Activated CD4-positive, alpha-beta T cell treated with anti-CD3 and anti-CD28 coated beads, Interleukin-10, Interleukin-2, amounts not matched to agents 100 ng/mL and 50 ng/mL, durations not matched to agents 16 hours and 8 hours (primary cell): ENCODE results near the gene CROCC.
"Not testable (repeated sequence)": the region's sequence is repeated elsewhere in the genome, so short reads cannot be mapped to it uniquely, and the experiment has no call there.

Source experiments
- DNase-seq: peaks from one replicate; pipeline ENCODE4 v3.0.0-alpha.2; 2020

The CROCC gene

DNA sequence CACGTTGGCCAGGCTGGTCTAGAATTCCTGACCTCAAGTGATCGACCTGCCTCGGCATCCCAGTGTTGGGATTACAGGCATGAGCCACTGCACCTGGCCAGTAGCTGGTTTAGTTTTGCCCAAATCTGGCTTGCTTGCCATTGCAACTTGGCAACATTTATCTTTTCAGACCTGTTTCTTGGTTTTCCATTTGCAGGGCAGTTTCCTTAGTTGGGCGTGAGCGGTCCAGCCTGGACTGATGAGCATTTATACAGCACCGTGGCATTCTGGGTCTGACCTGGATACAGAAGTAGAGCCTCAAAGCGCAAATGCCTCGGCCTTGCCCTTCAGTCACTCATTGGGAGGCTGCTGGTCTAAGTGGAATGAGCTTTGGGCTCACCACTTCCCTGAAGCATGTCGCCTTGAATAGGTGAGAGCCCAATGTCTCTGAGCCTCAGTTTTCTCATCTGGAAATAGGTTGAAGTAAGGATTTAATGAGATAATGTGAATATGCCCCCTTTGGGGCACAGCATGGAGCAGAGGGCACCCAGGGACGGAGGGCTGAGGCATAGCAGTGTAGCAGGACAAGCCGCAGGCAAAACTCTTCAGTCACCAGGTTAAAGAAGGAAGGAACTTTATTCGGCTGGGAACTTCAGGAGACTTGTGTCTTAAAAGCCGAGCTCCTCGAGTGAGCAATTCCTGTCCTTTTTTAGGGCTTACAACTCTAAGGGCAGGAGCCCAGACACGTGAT lies 2.6 kb upstream of the CROCC start:
- DNase-seq: not testable (repeated sequence)

DNA sequence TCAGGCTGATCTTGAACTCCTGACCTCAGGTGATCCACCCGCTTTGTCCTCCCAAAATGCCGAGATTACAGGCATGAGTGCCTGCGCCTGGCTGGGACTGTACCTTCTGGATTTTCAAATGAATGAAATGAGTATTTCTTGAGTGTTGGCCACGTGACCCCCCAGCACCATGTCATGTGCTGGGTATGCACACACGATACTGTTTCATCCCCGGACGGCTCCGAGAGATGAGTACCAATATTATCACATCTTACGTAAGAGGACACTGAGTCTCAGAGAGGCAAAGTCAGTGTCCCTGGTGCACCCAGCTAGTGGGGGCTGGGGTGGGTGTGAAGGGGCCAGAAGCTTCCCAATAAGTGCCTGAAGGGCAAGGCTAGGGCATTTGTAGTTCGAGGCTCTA lies 780 bp upstream of the CROCC start:
- DNase-seq: no peak

DNA sequence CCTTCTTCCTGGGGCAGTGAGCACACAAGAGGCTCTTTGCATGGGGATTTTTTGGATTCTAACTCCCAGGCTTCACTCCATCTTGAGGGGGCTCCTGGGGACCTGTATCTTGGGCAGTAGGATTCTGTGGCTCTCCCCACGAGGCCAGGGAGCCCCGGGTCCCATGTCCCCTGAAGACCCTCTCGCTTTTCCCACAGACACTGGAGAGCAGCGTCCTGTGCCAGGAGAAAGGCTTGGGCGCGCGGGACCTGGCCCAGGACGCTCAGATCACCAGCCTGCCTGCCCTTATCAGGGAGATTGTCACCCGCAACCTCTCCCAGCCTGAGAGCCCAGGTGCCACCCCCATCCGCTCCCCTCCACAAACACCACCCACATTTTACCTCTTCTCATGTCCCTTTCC lies 735 bp downstream of the CROCC start:
- DNase-seq: no peak

DNA sequence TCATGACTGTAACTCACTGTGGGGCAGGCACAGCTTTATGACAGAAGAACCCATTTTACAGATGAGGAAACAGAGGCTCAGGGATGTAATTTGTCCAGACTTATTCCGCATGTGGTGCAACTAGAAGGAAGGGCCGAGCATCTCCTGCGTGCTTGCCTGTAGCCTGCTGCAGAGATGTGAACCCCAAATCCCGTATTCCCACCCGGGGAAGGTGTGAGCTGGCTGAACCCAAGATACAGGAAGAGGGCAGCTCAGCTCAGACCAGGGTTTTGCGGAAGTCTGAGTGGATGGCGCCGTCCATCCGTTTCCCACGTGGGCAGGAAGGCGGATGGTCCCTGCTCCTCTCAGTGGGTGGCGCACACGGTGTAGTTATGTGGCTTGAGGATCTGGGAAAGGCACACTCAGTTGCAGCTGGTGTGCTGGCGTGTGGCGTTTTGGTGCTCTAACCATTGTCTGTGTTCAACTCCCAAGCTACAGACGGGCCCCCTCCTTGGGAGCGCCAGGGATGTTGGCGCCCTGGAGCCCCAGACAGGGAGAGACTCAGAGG lies 1.2 kb downstream of the CROCC start:
- DNase-seq: no peak

- DNase-seq: no peak
Observed at GRCh38 chr1:16924216-16924918, 2.6 kb downstream of the CROCC start.

DNA sequence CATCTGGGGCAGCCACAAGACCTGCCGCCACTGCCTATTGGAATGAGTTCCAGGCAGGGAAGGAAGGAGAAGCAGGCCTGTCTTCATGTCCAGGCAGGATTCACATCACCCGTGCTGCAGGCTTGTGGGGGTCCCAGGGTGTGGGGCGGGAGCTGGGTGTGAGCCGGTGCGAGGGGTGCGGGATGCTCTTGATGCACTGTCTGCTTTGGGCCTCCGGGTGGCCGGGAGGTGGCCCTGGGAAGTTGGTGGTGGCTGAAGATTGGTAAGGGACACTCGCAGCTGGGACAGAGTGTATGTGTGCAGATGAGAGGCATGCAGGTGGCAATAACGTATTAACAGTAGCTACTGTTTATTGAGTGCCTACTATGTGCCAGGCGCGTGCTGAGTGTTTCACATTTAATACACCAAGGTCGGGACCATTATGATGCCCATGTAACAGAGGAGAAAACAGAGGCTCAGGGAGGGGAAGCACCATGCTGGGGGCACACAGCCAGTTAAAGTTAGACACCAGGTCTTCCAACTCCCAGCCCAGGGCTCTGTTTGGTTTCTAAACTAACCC lies 3.3 kb downstream of the CROCC start:
- DNase-seq: no peak

- no peak for DNase-seq
Observed at GRCh38 chr1:16925635-16926490, 4.1 kb downstream of the CROCC start.

- DNase-seq: no peak
Observed at GRCh38 chr1:16926491-16927073, 4.9 kb downstream of the CROCC start.

GRCh38 chr1:16927256-16927655 lies 5.5 kb downstream of the CROCC start:
- DNase-seq: no peak

DNA sequence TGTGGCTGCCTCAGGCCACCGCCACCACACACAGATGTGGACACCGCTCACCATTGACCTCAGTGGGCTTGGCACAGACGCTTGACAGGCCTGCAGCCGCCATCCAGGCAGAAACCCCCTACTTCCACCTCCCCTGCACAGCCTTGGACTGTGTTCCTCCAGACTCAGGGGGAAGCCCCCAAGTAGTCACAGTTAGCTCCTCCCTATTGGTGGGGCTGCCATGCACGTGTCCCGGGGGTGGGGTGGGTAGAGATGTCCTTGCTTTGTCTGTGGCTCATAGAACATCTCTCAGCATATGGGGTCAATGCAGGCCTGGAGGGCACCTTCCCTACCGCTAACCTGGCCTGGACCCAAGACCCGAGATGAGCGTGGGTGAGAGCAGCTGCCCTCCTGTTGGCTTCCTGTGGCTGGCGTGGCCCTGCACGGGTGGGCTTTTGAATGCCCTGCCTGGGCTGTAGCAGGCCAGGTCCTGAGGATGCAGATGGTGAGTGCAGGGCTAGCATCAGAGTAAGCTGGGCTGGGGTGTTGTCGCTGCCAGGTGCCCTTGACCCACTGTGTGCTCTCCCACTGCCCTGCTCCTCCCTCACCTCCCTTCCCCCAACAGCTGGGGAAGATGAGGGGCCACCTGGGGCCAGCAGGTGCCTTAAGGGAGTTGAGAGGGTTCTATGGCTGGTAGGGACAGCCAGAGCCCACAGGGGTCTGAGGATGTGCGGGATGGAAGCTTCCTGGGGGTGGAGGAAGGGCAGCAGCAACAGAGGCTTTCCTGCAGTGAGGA lies 6.2 kb downstream of the CROCC start:
- DNase-seq: no peak

- not testable (repeated sequence) for DNase-seq
Observed at GRCh38 chr1:16929146-16930041, 7.7 kb downstream of the CROCC start.

GRCh38 chr1:16931206-16931934 lies 9.6 kb downstream of the CROCC start:
- DNase-seq: not testable (repeated sequence)

- DNase-seq: not testable (repeated sequence)
Observed at GRCh38 chr1:16933945-16934344, 12.2 kb downstream of the CROCC start.

- DNase-seq: not testable (repeated sequence)
Observed at GRCh38 chr1:16936580-16936979, 14.8 kb downstream of the CROCC start.

- DNase-seq: no peak
Observed at GRCh38 chr1:16938351-16939321, 16.9 kb downstream of the CROCC start.

- not testable (repeated sequence) for DNase-seq
Observed at GRCh38 chr1:16939386-16940180, 17.9 kb downstream of the CROCC start.

- no peak for DNase-seq
Observed at GRCh38 chr1:16944038-16944437, 22.3 kb downstream of the CROCC start.

DNA sequence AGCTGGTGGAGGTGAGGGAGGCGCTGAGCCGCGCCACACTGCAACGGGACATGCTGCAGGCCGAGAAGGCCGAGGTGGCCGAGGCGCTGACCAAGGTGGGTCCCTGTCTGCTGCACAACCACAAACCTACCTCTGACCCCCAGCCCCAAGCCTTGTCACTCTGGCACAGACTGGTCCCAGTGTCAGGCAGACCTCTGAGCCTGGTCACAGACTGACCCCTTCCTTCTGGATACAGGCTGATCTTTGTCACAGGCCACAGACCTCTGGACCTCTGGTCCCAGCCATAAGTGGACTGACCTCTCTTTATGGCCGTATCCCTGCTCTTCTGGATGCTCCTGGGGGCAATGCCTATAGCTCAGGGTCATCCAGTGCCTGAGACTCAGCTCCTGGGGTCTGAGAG lies 23.8 kb downstream of the CROCC start:
- DNase-seq: not testable (repeated sequence)
